ENCODE measurements around the gene ARID5A.

ARID5A gene

DNA sequence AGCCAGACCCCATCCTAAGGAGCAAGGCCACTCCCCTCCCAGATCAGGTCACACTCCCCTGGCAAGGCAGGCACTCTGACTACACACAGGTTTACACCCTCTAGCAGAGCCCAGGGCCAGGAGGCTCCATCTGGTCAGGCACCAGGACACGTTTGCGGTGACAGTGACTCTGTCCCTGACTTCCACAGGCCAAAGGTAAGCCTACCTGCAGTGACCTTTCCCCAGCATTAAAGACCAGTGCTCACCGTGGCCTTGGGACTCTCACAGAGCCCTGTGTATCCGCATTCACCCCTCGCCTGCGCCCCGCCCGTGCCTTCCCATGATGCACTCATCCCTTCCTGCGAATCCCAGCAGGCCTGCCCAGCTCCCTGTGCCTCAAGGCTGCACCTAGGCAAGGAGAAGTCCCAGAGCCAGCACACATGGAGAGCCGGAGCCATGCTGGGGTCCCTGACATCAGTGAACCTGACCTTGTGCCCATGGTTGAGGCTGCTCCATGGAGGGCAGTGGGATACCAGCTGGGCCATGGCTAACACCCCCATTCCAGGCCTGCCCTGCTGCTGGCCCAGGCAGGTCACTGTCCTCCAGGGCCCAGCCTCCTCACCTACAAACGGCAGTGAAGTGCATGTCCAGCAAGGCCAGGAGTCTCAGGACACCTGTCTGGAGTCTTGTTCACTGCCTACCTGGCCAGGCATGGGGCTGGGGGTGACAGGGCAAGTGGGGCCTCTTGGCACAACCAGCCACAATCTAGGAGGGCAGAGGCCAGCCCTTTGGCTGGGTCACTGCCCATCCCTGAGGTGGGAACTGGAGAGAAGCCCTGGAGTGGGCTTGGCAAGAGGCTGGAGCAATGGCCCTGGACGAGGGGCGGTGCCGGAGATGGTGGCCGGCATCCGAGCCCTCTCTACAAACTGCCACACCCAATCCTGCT is 34.4 kb upstream of the ARID5A start:
- no peak overlapping the region for H3K27ac ChIP-seq
- TF ChIP-seq, protein P1, sequence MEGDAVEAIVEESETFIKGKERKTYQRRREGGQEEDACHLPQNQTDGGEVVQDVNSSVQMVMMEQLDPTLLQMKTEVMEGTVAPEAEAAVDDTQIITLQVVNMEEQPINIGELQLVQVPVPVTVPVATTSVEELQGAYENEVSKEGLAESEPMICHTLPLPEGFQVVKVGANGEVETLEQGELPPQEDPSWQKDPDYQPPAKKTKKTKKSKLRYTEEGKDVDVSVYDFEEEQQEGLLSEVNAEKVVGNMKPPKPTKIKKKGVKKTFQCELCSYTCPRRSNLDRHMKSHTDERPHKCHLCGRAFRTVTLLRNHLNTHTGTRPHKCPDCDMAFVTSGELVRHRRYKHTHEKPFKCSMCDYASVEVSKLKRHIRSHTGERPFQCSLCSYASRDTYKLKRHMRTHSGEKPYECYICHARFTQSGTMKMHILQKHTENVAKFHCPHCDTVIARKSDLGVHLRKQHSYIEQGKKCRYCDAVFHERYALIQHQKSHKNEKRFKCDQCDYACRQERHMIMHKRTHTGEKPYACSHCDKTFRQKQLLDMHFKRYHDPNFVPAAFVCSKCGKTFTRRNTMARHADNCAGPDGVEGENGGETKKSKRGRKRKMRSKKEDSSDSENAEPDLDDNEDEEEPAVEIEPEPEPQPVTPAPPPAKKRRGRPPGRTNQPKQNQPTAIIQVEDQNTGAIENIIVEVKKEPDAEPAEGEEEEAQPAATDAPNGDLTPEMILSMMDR (conservative IDR thresholded peaks at IDR 0.05; ENCODE audit: low read depth): no peak
- POLR2A ChIA-PET (ENCODE audit: low non-redundant PET): no interaction called here
- no peak for DNase-seq (ENCODE audit: low spot score)
- CTCF ChIA-PET: no interaction called here

DNA sequence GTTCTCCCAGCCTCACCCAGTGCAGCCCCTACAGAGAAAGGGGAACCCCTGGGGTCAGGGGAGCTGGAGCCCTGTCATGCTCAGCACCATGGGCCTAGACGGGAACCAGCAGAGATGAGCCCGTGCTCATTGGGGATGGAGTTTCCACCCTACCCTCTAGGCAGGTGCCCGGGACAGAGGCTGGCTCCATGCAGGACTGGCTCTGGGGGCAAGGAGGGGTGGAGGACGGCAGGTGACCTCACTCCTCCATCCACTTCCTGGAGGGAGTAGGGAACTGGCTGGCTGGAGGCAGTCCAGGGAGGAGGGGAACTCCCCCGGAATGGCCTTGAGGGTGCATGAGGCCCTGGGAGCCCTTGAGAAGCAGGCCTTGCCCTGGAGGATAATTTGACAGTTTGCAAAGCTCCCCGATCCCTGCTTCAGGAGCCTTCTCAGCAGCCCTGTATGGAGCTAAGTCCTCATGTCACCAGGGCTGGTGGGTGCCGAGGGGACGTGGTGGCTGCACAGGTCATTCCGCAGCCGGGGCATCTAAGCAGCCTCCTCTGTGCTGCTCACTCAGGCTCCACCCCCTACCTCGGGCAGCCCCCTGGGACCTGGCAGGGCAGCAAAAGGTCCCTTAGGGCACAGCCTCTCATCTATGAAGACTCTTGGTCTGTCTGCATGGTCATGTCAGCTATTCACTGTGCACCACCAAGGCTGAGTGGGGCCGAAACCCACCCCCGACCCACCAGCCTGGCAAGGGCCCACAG is 33.5 kb upstream of the ARID5A start:
- TF ChIP-seq, protein P1 (conservative IDR thresholded peaks at IDR 0.05; ENCODE audit: low read depth): no peak
- ChIA-PET CTCF (interaction anchor here (0.6 kb wide), 1 partner anchor 29 kb away, joined by 3 read pairs; no protein-coding TSS in a partner anchor), POLR2A (ENCODE audit: low non-redundant PET) (no interaction called here)
- no peak for DNase-seq (ENCODE audit: low spot score)
- H3K27ac ChIP-seq: no peak overlapping the region

DNA sequence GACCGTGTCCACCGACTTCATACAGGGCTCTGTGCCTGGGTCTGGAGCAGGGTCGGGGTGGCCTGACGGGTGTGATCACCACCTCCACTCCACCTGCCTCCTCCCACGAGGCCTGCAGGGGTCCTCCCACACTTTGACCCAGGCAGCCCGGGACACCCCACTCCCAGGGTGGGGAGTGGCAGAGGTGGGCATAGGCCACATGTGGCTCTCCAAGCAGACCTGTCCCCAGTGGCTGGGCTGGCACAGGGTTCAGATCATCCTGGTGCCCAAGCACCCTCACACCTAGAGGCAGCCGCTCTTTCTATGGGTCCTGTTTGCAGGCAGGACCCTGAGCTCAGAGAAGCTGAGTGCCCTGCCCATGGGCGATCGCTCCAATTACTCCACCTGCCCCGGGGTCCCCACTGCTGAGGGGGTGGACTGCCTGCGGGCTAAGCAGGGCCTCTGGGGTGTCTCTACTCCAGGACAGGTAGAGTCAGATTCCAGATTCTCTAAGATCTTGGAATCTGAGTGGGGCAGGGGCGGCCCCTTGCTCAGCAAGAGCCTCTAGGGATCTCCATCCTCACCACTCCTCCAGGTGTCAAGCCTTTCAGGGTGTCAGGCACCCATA is 32.8 kb upstream of the ARID5A start:
- DNase-seq (ENCODE audit: low spot score): no peak
- CTCF ChIA-PET: interaction anchor here (0.6 kb wide), 1 partner anchor 28 kb away, joined by 3 read pairs; no protein-coding TSS in a partner anchor
- TF ChIP-seq, protein P1 (conservative IDR thresholded peaks at IDR 0.05; ENCODE audit: low read depth): no peak
- H3K27ac ChIP-seq: no peak overlapping the region
- POLR2A ChIA-PET (ENCODE audit: low non-redundant PET): no interaction called here

DNA sequence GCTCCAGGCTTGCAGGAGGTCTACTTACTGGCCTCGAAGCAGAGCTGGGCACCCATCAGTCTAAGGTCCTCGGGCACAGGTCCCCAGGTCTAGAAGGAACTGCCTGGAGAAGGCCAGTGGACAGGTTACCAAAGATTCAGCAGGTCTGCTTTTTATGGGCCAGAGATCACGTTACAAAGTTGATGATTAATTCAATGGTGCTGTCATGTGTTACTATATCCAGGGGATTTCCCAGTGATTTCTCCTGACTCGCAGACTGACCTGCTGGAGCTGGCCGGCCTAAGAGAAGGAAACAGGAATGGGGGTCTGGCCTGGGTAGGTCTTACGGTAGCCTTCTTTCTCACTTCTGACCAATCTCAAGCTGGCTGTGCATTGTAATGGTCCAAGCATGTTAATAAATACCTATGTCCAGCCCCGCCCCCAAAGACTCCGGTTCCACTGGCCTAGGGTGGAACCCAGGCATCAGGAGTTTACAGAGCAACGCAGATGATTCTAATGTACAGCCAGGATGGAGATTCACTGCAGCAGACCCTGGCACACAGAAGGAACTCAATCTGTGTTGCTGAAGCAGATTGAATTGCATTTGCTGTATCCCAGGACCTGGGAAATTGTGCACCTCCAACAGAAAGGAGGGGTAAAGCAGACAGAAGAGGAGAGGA is 31.2 kb upstream of the ARID5A start, which contains the start of gene NEURL3:
Gene NEURL3, minus strand, starts transcription at position 127 of the 659 bp plus-strand sequence. Its CDS starts 71 bp downstream, at position 56.
- DNase-seq (ENCODE audit: low spot score): peak; percentile 83
- POLR2A ChIA-PET (ENCODE audit: low non-redundant PET): interaction anchor here (1.7 kb wide), 1 partner anchor 12 kb away, joined by 6 read pairs; no protein-coding TSS in a partner anchor
- CTCF ChIA-PET: interaction anchor here (0.6 to 2.5 kb wide), 3 partner anchors 45 to 231 kb away, joined by 4 to 15 read pairs (median 4); no protein-coding TSS in a partner anchor
- TF ChIP-seq, protein P1 (conservative IDR thresholded peaks at IDR 0.05; ENCODE audit: low read depth): no peak
- H3K27ac ChIP-seq: no peak within 1 kb of the TSS

DNA sequence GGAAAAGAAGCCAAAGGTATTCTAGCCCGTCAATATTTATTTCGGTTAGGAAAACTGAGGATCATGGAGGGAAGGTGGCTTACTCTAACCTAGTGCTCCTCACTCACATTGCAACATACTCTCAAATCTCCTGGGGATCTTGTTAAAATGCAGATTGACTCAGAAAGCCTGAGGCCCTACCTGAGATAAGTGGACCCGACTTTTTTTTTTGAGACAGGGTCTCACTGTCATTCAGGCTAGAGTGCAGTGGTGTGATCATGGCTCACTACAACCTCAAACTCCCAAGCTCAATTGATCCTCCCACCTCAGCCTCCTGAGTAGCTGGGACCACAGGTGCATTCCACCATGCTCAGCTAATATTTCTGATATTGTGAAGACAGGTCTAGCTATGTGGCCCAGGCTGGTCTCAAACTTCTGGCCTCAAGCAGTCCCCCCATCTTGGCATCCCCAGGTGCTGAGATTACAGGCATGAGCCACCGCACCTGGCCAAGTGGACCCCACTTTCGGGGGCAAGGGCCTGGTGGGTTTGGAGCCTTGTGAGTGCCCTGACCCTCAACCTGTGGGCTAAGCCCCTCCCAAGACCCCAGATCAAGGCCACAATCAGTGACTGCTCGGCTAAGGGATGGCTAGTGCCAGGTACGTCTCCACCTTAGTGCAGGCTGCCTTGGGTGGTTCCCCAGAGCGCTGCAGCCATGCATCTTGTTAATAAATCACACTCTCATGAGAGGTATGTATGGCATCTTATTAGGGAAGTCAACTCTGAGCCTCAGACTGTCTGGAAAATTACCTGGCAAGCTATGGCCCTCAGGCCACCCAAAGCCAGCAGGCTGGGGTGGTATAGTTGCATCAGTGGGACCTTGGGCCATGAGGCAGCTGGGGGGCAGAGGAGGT is 30.3 kb upstream of the ARID5A start:
- ChIA-PET CTCF (interaction anchor here (1.1 to 2.5 kb wide), 2 partner anchors 44 to 99 kb away, joined by 4 to 15 read pairs; no protein-coding TSS in a partner anchor), POLR2A (ENCODE audit: low non-redundant PET) (interaction anchor here (1.7 kb wide), 1 partner anchor 13 kb away, joined by 6 read pairs; no protein-coding TSS in a partner anchor)
- DNase-seq (ENCODE audit: low spot score): no peak
- no peak overlapping the region for H3K27ac ChIP-seq
- TF ChIP-seq, protein P1 (conservative IDR thresholded peaks at IDR 0.05; ENCODE audit: low read depth): no peak
